CD4-positive, alpha-beta T cell treated with Interleukin-15 for 4 hours (primary cell): Measurements from ENCODE around the gene MRPS25.
"Not testable (repeated sequence)": the region's sequence is repeated elsewhere in the genome, so short reads cannot be mapped to it uniquely, and the experiment has no call there.

ENCODE experiments used
- DNase-seq: peaks from one replicate; pipeline ENCODE4 v3.0.0-alpha.2; 2020; ENCODE audit warnings: low spot score

MRPS25 gene

DNA sequence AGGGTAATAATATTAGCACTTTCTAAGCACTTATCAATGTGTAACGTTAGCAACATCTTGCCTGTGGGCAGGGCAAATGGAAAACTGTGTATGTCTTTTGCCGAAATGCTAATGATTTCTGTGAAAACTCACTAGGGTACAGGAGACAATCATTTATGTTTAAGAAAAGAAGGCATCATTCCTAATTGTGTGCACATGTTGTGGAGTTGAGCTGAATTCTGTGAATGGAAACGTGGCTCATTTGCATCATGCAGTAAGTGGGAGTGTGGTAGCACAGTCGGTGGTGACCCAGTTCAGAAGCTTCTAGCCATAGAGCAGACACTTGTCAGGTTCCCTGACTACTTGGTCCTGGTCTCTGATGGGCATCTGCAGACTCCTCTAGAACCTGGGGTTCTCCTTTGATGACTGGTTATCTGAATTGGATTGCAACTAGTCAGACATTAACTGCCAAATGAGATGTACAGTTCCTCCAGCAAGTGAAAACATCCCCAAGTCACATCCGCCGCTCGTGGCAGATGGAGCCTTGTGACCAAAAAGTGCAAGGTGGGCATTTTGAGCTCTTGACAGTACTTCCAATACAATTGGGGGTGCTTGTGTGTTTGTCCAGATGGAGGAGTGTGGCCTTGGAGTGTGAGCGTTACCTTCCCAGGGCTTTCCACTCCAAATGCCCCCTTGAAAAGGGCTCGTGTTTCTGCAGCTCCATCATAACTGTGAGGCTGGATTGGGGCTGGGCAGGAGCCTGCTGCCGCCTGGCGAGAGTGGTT is 21.5 kb downstream of the MRPS25 start:
- no peak for DNase-seq

GRCh38 chr3:15042936-15043335 is 22.2 kb downstream of the MRPS25 start:
- DNase-seq = no peak

GRCh38 chr3:15041950-15042349 is 23.2 kb downstream of the MRPS25 start:
- DNase-seq = no peak

DNA sequence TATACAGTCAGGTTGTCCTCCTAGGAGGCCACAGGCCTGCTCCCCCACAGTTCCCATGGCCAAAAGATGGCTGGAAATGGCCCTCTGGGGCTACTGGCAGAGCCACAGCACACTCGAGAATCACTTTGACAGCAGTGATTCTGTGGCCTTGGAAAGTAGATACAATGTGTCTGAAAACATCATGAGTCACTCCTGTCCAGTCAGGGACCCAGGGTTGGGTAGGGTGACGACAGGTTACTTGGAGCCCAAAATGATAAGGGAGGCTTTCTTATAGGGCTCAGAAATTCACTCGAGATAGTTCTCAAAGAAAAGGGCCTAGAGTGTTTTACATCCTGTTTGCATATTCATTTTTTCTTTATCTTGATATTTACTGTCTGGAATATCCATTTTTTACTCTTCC is 24.3 kb downstream of the MRPS25 start:
- DNase-seq = no peak

- no peak for DNase-seq
These were observed 26.8 kb downstream of the MRPS25 start for GRCh38 chr3:15038306-15038705.

DNA sequence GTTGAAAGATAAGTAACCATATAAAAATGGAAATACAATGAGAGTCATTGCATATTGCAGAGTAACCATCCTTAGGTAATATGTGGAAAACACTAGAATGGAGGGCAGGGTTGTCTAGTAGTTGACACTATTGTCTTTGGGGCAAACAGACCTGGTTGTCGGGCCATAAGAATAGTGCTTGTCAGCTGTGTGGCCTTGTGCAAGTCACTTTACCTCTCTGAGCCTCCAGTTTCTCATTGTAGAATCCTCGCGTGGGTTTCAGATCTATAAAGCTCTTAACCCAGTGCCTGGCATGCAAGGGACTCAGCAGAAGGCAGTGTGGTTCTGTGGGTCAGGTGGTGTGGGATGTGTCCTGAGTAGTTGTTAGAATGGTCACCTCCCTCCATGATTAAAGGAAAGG is 32.0 kb downstream of the MRPS25 start:
- no peak for DNase-seq

GRCh38 chr3:15032650-15033049 is 32.5 kb downstream of the MRPS25 start:
- no peak for DNase-seq

GRCh38 chr3:15029625-15030024 is 35.5 kb downstream of the MRPS25 start:
- DNase-seq = no peak

DNA sequence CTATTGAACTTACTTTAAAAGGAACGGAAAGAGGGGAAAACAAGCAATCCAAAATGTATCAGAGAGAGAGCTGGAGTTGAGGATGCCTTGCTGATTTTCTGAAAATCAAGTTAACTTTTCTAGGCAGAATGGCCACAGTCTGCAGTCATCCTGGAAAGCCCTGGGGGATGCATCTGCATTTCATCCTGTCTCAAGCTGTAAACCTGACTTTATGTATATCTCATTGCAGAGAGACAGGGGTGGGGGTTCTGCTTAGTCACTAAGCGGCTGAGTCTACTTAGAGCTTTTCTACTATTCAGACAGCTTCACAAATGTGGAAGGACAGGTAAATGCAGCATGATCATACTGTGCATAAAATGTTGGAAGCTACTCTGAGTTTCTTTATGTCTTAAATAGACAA is 41.4 kb downstream of the MRPS25 start:
- no peak for DNase-seq

DNA sequence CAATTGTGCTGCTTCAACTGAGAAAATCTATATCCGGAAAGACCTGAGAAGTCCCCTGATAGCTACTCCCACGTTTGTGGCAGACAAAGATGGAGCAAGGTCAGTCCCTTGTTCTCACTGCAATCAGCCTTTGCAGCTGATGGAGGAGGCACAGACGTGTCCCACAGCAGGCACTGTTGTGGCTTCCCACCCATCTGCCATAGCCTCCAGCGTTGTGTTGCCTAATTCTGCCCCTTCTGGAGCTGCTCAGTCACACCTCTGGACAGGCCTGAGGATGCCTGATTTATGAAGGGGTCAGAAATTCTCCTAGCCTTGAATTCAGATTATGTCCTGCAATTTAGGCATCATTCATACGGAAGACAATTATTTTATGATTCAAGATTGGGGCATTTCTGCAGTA is 41.9 kb downstream of the MRPS25 start:
- no peak for DNase-seq

- no peak for DNase-seq
These were observed 47.9 kb downstream of the MRPS25 start for GRCh38 chr3:15017191-15017590.

DNA sequence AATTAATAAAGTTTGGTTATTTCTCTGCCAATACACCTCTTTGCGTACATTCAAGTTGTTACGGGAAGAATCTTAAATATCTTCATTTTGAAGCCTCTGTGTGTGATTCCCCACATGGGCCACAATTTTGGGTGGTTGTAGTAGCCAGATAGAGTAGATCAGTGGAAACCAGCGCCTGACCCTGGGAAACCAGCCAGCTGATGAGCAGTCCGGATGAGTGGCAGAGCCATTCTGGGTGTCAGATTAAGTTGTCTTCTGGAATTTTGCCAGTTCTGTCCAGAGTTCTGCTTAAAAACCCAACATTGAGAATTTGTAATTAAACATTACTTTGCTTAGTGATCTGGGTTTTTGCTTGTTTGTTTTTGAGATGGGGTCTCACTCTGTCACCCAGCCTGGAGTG is 49.7 kb downstream of the MRPS25 start:
- DNase-seq = no peak

GRCh38 chr3:15014606-15015328 is 50.3 kb downstream of the MRPS25 start:
- no peak for DNase-seq

DNA sequence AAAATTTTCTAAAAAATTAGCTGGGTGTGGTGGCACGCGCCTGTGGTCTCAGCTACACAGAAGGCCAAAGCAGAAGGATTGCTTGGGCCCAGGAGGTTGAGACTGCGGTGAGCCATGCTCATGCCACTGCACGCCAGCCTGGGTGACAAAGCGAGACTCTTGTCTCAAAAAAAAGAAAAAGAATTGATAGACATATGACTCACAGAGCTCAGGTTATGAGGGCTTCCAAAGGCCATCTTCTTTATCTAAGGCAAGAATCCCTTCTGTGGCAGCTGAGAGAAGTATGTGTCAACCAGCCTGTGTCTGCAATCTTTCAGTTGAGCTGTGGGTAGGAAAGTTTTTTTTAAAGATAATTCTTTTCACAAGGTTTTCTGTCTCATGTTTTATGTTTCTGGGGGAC is 53.9 kb downstream of the MRPS25 start:
- no peak for DNase-seq

DNA sequence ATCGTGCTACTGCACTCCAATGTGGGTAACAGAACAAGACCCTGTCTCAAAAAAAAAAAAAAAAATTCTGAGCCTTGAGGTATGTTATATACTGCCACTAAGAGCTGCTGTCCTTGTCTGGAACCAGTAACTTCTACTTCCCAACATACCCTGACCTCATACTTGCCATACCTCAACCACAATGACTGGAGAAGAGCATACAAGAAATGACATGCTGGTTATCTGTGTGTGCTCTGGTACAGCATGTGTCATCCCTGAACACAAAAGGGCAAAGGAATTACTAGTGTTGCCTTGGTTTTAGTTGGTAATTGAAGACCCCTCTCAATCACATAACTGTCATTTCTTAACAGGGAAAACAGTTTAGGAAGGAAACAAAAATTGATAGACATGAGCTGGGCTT is 54.5 kb downstream of the MRPS25 start:
- DNase-seq = no peak

DNA sequence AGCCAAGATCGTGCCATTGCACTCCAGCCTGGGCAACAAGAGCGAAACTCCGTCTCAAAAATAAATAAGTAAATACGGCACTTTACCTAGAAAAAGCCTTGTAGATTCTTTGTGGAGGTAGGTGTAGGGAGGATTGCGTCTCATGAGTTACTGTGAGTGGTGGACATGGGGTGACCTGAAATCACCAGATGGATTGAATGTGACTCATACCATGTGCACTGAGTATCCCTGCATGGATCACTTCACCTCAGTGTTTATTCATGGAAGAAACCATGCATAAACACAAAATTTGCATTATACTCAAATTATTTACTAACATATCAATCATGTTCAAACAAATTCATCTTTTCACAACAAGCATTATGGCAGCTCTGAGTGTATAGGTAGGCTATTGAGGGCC is 55.9 kb downstream of the MRPS25 start:
- DNase-seq = no peak

- no peak for DNase-seq
These were observed 57.4 kb downstream of the MRPS25 start for GRCh38 chr3:15007681-15008141.

DNA sequence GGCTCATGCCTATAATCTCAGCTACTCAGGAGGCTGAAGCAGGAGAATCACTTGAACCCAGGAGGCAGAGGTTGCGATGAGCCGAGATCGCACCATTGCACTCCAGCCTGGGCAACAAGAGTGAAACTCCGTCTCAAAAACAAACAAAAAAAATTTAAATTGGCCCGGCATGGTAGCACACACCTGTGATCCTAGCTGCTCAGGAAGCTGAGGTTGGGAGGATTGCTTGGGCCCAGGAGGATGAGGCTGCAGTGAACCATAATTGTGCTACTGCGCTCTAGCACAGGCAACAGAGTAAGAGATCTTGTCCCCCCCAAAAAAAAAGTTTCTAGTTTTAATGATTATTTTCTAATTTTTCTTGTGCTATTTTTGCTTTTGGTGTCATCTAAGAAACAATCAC is 65.9 kb downstream of the MRPS25 start:
- DNase-seq = not testable (repeated sequence)
